Activated naive CD4-positive, alpha-beta T cell treated with anti-CD3 and anti-CD28 coated beads, Interleukin-2, amount 50 U/mL, for 24 hours (primary cell): ENCODE data around the gene RNPEPL1.

ENCODE experiments used
- H3K27ac Mint-ChIP-seq: one replicate; pipeline ENCODE4 v1.8.0; 2021; ENCODE audit warnings: mild to moderate bottlenecking, mixed read lengths
- H3K27me3 Mint-ChIP-seq: one replicate; pipeline ENCODE4 v1.8.0; 2021; ENCODE audit warnings: mixed read lengths
- H3K36me3 Mint-ChIP-seq: one replicate; pipeline ENCODE4 v1.8.0; 2021; ENCODE audit warnings: mixed read lengths
- H3K4me1 Mint-ChIP-seq: one replicate; pipeline ENCODE4 v1.8.0; 2021; ENCODE audit warnings: mixed read lengths
- H3K4me3 Mint-ChIP-seq: one replicate; pipeline ENCODE4 v1.8.0; 2021; ENCODE audit warnings: mild to moderate bottlenecking, mixed read lengths
- H3K9me3 Mint-ChIP-seq: one replicate; pipeline ENCODE4 v1.8.0; 2021; ENCODE audit warnings: mixed read lengths

Gene RNPEPL1

DNA sequence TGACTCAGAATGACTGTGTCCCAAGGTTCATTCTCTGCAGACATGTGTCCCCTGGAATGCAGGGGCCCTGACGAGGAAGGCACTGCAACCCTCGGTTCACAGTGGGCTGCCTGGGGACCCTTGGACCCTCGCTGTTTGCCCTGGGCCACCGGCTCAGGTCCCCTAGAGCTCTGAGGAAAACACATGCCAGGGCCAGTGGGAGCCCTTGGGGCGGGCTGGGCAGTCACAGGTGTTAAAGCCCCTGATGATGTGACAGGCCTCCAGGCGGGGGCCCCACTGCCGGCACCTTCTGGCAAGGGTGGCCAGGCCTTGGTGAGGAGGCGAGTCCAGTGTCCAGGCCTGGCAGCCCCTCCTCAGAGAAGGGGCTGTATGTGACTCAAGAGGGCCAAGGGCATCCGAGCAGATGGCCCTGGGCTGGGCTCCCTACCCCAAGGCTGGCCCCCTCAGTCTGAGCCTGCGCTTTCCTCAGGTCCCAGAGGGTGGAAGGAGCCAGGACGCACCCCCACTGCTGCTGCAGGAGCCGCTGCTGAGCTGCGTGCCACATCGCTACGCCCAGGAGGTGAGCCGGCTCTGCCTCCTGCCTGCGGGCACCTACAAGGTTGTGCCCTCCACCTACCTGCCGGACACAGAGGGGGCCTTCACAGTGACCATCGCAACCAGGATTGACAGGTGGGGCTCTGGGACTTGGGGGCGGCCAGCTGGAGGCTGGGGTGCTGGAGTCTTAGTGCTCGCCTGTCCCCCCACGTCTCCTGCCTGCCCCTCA, 29.3 kb downstream of the RNPEPL1 start:
- H3K27ac Mint-ChIP-seq = no peak overlapping the region
- H3K27me3 Mint-ChIP-seq = no peaks in the 10 kb centered on the region
- no peaks in the 10 kb centered on the region for H3K36me3 Mint-ChIP-seq
- no peak overlapping the region for H3K4me3 Mint-ChIP-seq
- no peaks in the 10 kb centered on the region for H3K4me1 Mint-ChIP-seq
- H3K9me3 Mint-ChIP-seq = no peaks in the 10 kb centered on the region

DNA sequence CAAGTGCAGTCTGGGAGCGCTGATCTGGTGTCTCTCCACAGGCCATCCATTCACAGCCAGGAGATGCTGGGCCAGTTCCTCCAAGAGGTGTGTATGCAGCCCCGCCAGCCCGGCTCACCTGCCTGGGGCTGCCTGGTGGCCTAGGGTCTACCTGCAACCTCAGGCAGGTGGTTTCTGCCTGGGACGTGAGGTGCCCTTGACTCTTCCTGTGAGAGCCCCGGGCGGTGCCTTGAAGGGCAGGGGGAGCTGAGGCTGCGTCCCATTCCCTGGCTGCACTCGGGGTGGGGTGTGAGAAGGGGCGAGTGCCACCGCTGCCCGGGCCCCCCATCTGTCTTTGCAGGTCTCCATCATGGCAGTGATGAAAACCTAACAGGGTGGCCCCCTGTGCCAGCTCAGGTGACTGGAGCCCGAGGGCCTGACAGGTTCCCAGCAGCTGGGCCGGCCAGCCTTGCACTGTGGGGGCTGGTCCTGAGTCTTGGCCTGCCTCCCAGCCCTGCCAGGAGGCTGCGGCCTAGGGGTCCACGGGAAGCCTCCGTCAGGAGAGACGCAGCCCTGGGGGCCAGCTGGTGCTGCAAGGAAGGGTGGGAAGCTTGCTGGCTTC, 30.1 kb downstream of the RNPEPL1 start:
- Mint-ChIP-seq H3K27ac (no peak overlapping the region), H3K4me3 (no peak overlapping the region), H3K27me3 (no peaks in the 10 kb centered on the region), H3K9me3 (no peaks in the 10 kb centered on the region), H3K36me3 (no peaks in the 10 kb centered on the region), H3K4me1 (no peaks in the 10 kb centered on the region)

DNA sequence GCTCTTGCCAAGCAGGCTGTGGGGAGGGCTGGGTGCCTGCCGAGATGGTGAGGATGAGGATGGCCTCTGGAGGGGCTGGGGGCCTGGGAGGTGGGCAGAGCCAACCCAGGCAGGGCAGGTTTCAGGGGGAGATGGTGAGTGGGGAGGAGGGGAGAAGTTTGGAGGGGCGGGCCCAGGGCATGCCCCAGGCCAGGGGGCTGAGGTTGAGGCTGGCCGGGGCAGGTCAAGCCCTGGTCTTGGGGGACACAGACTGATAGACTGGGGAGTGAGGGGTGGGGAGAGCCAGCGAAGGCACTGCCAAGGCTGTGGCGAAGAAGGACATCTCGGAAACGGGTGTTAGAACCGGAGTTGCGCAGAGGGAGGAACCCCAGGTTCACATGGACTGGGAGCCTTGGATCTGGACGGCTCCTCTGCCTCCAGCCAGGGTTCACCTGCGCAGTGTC, 30.9 kb downstream of the RNPEPL1 start:
- no peak overlapping the region for H3K4me3 Mint-ChIP-seq
- no peaks in the 10 kb centered on the region for H3K36me3 Mint-ChIP-seq
- H3K9me3 Mint-ChIP-seq = no peaks in the 10 kb centered on the region
- no peaks in the 10 kb centered on the region for H3K27me3 Mint-ChIP-seq
- H3K4me1 Mint-ChIP-seq = no peaks in the 10 kb centered on the region
- no peak overlapping the region for H3K27ac Mint-ChIP-seq

DNA sequence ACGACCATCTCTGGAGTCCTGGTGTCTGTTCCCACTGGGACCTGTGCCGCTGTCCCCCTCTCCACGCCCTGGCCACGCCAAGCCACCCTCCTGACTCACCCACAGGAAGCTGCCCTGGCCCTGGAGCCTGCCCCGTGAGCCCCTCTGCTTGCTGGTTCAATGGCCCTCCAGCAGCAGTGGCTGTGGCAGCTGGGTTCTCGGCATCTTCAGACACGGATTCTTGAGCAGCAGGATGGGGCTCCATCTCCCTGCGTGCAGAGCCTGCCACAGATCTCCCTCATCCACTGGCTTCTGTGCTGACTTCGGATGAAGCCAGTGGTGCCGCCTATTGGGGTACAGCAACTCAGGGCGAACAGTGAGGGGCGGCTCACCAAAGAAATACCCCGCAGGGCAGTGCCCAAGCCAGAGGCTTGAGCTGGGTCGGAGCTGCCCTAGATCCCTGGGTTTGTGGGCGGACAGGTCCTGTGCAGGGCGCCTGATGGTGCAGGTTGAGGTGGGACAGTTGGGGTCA, 32.2 kb downstream of the RNPEPL1 start:
- Mint-ChIP-seq H3K27me3 (no peaks in the 10 kb centered on the region), H3K27ac (no peak overlapping the region), H3K4me1 (no peaks in the 10 kb centered on the region), H3K9me3 (no peaks in the 10 kb centered on the region), H3K36me3 (no peaks in the 10 kb centered on the region), H3K4me3 (no peak overlapping the region)

DNA sequence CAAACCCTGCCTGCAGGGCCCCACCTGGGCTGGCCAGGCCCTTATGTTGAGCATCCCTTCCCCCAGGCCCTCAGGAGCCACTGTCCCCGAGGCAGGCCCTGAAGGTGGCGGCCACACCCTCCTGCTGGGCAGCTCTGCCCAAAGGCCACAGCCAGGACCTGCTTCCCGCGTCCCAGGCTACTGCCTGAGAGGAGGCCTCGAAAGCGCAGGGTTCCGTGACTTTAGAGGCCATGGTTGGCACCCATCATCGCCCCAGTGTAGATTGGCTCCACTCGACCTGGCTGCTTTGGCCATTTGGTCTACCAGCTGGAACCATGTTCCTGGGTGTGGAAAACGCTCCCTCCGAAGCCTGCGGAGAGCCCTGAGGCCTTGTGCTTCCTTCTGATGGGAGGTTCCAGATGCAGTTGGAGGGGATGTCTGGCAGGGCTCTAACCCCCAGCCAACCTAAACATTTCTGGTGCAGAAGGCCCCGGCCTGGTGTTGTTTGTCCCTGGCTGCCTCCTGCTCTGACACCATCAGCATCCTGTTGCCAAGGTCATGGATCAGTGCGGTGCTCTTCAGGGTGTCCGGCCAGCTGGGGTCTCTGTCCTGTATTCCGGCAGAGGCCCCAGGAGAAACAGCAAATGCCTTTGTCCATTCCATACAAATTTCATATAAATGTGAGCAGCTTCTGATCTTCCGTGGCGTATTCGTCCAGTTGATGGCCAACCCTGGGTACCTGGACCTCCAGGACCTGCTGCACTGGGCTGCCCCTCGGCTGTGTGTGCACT, 33.0 kb downstream of the RNPEPL1 start:
- Mint-ChIP-seq H3K4me1 (no peaks in the 10 kb centered on the region), H3K27me3 (no peaks in the 10 kb centered on the region), H3K4me3 (no peak overlapping the region), H3K36me3 (no peaks in the 10 kb centered on the region), H3K9me3 (no peaks in the 10 kb centered on the region), H3K27ac (no peak overlapping the region)

DNA sequence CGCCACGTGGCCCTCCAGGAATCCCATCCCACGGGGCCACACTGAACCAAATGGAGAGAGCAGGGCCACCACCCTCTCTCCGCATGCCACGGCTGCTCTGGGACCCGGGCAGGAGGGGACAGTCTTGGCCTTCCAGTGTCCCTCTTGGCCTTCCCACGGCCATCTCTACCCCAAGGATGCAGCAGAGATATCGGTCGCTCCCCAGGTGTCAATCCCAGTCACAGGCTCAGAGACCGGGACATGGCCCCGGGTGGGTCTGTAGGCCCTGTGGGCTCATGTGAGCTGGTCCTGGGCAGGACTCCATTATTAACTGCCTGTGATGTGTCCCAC, 33.5 kb downstream of the RNPEPL1 start:
- Mint-ChIP-seq H3K27me3 (no peaks in the 10 kb centered on the region), H3K36me3 (no peaks in the 10 kb centered on the region), H3K9me3 (no peaks in the 10 kb centered on the region), H3K4me1 (no peaks in the 10 kb centered on the region), H3K4me3 (no peak overlapping the region), H3K27ac (no peak overlapping the region)

DNA sequence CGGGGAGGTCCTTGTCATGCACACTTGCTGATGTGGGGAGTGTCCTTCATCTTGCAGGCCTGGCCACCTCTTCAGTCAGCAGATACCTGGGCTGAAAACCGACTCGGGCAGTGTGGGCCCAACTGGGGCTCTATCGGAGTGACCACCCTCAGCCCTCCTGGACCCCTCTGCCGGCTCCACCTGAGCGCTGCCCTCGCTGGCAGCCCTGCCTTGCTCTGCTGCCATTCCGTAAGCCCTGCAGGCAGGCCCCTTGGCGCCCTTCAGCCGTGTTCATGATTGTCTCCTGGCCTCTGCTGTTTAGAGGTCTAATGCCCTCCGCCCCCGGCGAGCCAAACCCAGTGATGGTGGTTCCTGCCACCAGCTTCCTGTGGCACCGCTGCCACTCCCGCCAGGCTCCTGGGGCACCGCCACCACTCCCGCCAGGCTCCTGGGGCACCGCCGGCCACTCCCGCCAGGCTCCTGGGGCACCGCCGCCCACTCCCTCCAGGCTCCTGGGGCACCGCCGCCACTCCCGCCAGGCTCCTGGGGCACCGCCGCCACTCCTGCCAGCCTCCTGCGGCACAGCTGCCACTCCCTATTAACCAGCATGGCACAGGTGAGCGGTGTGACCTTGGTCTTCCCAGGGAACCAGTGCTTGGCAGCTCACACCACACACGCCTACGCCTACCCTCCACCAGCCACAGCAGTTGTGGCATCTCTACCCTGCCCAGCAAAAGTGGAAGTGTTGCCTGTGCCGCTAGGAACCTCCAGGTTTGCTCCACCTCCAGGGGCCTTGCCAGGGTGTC, 34.2 kb downstream of the RNPEPL1 start:
- Mint-ChIP-seq H3K4me3 (no peak overlapping the region), H3K4me1 (no peaks in the 10 kb centered on the region), H3K27ac (no peak overlapping the region), H3K36me3 (no peaks in the 10 kb centered on the region), H3K9me3 (no peaks in the 10 kb centered on the region), H3K27me3 (no peaks in the 10 kb centered on the region)

DNA sequence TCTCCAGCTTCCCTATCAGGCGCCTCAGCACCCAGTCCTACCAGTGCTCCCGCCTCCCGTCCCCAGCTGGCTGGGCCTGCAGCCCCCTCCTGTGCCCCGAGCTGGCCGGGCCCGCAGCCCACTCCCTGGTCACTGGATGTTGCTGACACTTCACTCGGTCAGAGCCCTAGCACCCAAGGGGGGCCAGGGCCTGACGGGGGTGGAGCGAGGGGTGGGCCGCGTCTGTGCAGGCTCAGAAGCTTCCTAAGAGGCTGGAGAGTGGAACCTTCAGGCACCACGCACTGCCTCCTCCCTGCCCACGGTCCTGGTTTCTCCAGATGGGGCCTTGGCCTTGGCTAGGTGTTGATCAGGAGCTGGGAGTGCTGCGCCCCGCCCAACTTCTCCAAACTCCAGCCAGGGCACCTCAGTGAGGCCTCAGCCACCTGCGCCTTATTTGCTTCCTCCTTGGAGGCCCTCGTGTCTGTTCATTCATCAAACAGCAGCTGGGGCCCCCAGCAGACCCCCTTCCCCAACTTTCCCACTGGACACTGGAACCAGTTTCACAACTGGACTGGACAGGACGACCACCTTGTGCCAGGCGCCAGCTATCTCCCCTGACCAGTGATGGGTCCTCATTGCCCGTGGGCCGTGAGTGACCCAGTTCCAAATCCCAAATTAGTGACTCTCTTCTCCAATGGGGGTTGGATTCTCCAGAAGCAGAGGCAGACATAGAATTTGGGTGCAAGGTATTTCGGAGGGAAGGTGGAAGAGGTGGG, 35.0 kb downstream of the RNPEPL1 start:
- no peaks in the 10 kb centered on the region for H3K36me3 Mint-ChIP-seq
- H3K9me3 Mint-ChIP-seq = no peaks in the 10 kb centered on the region
- no peak overlapping the region for H3K27ac Mint-ChIP-seq
- no peaks in the 10 kb centered on the region for H3K27me3 Mint-ChIP-seq
- no peaks in the 10 kb centered on the region for H3K4me1 Mint-ChIP-seq
- H3K4me3 Mint-ChIP-seq = no peak overlapping the region

DNA sequence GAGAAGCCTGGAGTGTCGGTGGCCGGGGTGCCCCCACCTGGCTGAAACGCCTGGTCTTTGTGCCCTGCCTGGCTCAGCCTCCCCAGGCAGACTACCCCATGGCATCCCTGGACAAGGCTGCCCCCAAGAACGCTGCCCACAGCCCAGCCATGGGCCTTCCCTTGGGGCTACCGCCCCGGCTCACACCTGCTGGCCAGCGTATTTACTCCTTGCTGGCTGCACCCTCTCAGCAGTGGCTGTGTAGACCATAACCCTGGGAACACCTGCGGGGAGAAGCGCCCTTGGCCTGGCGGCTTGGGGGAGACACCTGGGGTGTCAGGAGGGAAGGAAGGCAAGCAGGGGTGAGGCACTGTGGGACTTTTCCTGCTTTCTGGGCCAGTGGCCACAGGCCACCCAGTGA, 35.6 kb downstream of the RNPEPL1 start:
- no peaks in the 10 kb centered on the region for H3K27me3 Mint-ChIP-seq
- no peaks in the 10 kb centered on the region for H3K9me3 Mint-ChIP-seq
- H3K36me3 Mint-ChIP-seq = no peaks in the 10 kb centered on the region
- H3K4me3 Mint-ChIP-seq = no peak overlapping the region
- H3K4me1 Mint-ChIP-seq = no peaks in the 10 kb centered on the region
- no peak overlapping the region for H3K27ac Mint-ChIP-seq

DNA sequence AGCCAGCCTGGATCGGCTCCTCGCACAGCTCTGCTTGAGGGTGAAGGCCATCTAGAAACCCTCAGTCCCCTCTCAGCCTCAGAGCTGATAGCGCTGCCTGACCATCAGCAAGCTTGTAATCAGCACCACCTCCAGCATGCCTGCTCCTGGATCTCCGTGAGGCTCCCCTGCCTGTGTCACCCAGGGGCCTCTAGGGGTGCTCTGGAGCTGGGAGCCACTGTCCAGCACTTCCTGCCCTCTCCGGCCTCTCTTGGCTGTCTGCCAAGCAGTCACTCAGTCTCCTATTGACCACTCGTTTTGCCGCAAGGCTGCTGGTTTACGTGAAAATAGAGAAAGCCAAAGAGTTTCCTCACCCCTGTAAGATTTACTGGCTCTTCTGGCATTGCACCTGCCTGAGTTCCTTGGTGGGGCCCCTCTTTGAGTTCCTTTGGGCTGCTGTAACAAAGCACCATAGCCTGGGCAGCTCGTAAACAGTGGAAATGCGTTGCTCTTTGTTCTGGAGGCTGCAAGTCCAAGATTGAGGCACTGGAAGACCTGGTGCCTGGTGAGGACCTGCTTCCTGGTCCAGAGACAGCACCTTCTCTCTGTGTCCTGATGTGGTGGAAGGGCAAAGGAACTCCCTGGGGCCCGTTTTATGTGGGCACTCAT, 36.1 kb downstream of the RNPEPL1 start:
- no peaks in the 10 kb centered on the region for H3K27me3 Mint-ChIP-seq
- H3K4me1 Mint-ChIP-seq = no peaks in the 10 kb centered on the region
- no peaks in the 10 kb centered on the region for H3K36me3 Mint-ChIP-seq
- H3K27ac Mint-ChIP-seq = no peak overlapping the region
- H3K9me3 Mint-ChIP-seq = no peaks in the 10 kb centered on the region
- H3K4me3 Mint-ChIP-seq = no peak overlapping the region

DNA sequence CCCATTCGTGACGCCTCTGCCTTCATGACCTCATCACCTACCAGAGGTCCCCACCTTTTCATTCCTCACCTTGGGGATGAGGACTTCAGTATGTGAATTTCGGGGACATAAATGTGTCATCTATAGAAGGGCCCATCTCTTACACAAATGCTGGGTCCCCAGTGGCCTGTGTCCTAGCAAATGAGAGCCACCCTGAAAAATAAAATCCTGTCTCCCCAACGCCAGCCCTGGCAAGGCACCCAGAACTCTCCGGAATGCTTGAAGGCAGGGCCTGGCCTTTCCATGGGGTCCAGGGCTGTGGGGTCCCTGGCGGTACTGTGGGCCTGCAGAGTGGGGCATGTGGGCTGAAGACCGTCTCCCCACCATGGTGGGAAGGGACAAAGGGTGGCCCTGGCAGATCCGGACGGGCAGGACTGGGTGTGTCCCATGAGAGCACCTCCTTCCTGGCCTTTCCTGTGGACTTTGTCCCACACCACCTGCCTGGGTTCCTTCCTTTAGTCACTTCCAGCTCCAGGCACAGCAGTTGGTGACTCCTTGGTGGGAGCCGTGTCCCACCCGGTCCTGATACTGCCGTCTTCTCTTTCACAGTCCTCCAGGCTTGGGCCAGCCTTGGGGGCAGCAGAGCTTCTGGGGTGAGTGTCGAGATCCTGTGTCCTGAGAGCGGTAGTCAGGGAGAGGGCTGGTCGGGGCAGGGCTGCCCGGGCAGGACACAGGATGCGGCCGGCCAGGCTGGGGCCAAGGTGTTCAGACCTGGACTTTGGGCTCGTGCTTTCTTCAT, 36.8 kb downstream of the RNPEPL1 start:
- Mint-ChIP-seq H3K4me3 (no peak overlapping the region), H3K27ac (no peak overlapping the region), H3K36me3 (no peaks in the 10 kb centered on the region), H3K4me1 (no peaks in the 10 kb centered on the region), H3K9me3 (no peaks in the 10 kb centered on the region), H3K27me3 (no peaks in the 10 kb centered on the region)

DNA sequence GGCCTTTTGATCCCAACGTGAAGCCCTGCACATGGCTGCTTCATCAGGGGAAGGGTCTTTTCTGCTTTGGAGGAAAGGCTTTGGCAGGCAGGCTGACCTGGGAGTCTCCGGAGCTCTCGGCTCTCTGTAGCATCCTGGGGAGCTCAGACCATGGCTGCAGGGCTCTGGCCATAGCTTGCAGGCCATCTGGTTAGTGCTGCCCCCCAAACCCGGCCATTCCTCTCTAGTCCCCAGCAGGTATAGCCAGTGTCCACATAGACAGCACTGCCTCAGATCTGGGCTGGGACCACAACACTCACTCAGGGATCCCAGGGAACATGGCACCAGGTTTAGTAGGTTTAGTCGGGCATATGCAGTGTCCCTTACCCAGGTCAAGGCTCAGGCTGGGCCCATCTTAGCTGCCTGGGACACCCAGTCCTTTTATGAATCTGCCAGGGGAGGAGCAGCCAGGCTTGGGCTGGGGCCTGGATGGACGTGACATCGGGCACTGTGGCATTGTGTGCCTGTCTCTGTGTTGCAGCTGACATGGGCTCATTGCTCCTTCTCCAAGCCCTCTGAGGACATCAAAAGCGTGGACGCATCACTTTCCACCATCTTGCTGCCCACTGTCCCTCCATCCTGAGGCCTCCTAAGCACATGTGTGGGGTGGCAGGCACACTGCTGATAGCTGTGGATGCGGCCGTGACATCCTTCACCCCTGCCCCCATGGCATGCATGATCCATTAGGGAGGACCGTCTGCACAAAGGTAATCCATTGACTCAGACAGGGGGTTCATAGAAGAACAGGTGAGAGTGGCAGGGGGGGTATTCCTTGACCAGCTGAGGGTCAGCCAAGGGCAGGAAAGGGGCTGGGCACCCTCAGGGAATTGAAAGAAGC, 37.8 kb downstream of the RNPEPL1 start:
- H3K36me3 Mint-ChIP-seq = no peaks in the 10 kb centered on the region
- no peak overlapping the region for H3K27ac Mint-ChIP-seq
- H3K4me3 Mint-ChIP-seq = no peak overlapping the region
- H3K4me1 Mint-ChIP-seq = no peaks in the 10 kb centered on the region
- H3K9me3 Mint-ChIP-seq = no peaks in the 10 kb centered on the region
- H3K27me3 Mint-ChIP-seq = no peaks in the 10 kb centered on the region

DNA sequence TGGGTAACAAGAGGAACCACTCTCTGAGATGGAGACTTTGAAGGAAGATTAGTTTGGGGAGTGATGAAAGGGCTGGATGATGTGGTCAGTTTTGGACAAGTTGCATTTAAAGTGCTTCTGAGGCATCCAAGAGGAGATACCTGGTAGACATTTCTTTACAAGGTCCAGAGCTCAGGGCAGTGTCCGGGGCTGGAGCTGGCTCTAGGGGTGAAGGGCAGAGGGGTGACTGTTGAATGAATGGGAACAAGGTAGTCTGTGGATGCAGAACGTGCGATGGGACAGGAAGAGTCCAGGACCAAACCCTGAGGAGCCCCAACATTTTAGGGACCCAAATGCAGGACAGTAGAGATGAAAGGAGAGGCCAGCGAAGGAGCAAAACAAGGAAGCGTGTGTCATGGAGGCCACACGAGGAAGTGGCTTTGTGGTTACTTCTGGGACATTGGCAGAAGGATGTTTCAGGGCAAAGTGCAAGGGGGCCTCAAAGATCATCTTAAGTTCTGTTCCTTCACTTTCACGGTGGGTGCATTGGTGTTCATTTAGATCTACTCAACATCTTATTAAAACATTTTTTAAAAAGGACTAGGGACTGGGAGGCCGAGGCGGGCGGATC, 43.4 kb downstream of the RNPEPL1 start:
- H3K36me3 Mint-ChIP-seq = peaks cover 7% of the 10 kb centered on the region
- no peak overlapping the region for H3K4me3 Mint-ChIP-seq
- no peaks in the 10 kb centered on the region for H3K9me3 Mint-ChIP-seq
- no peaks in the 10 kb centered on the region for H3K27me3 Mint-ChIP-seq
- no peak overlapping the region for H3K27ac Mint-ChIP-seq
- peaks cover 9% of the 10 kb centered on the region for H3K4me1 Mint-ChIP-seq
